Upper lobe of left lung (tissue), 4 donors: Measurements from ENCODE around the gene ITPR1.

Source experiments
- EP300 ChIP-seq, 4 donors: sonication (generic); formaldehyde crosslinking; IDR thresholded peaks; one replicate each; pipeline ENCODE4 v1.5.1; 2017; ENCODE audit warnings: antibody characterized with exemption in 4 of 4, control low read depth in 2 of 4
- POLR2A ChIP-seq, 4 donors: fragments of 450-650 bp; IDR thresholded peaks; one replicate each; pipeline ENCODE4 v1.5.1; 2016 to 2017; ENCODE audit warnings: antibody characterized with exemption in 4 of 4, mild to moderate bottlenecking in 2 of 4
- TF ChIP-seq, protein P1 (sequence below), 6 experiments: fragments of 450-650 bp in 4 of 6; fragments of 200-600 bp in 2 of 6; sonication (generic) in 2 of 6; IDR thresholded peaks; one replicate each; pipeline ENCODE4 v1.5.1; 2016 to 2019; ENCODE audit warnings: antibody characterized with exemption in 6 of 6

DNA sequence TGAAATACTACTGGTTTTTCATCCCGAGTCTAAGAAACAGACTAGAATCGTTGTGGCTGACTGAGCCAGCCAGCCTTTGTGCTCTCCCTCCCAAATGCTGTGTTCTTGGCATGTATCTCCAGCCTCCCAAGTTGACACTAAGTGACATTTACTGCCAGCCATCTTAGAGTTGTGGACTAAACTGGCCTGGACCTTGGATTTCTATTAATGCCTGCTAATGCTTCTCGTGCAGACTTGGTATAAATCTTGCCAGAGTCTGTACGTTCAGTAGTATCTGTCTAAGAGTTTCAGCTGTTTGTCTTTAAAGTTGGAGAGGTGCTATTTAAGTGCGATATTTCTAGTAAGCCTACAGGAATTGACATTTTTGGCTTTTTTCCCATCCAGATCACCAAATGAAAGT lies 319.4 kb downstream of the ITPR1 start:
- no peak for TF ChIP-seq POLR2A (IDR thresholded peaks at IDR 0.05)
- TF ChIP-seq, protein P1, sequence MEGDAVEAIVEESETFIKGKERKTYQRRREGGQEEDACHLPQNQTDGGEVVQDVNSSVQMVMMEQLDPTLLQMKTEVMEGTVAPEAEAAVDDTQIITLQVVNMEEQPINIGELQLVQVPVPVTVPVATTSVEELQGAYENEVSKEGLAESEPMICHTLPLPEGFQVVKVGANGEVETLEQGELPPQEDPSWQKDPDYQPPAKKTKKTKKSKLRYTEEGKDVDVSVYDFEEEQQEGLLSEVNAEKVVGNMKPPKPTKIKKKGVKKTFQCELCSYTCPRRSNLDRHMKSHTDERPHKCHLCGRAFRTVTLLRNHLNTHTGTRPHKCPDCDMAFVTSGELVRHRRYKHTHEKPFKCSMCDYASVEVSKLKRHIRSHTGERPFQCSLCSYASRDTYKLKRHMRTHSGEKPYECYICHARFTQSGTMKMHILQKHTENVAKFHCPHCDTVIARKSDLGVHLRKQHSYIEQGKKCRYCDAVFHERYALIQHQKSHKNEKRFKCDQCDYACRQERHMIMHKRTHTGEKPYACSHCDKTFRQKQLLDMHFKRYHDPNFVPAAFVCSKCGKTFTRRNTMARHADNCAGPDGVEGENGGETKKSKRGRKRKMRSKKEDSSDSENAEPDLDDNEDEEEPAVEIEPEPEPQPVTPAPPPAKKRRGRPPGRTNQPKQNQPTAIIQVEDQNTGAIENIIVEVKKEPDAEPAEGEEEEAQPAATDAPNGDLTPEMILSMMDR (IDR thresholded peaks at IDR 0.05), result no peak
- TF ChIP-seq EP300 (IDR thresholded peaks at IDR 0.05), result no peak
